Body of pancreas (tissue), 4 donors: ENCODE data around the gene CDX2.

Experiments
- CTCF ChIP-seq, 7 experiments: fragments of 450-650 bp in 4 of 7; fragments of 200-600 bp in 3 of 7; sonication (generic) in 3 of 7; IDR thresholded peaks; one replicate each; pipeline ENCODE4 v1.5.1; 2016 to 2019; ENCODE audit warnings: antibody characterized with exemption in 7 of 7
- POLR2A ChIP-seq, 3 donors: fragments of 450-650 bp; IDR thresholded peaks; one replicate each; pipeline ENCODE4 v1.6.1; 2016; ENCODE audit warnings: antibody characterized with exemption in 3 of 3, mild to moderate bottlenecking in 2 of 3

- TF ChIP-seq CTCF (IDR thresholded peaks at IDR 0.05) = no peak
- no peak for TF ChIP-seq POLR2A (IDR thresholded peaks at IDR 0.05)
Observed at GRCh38 chr13:27973961-27974662, 5.0 kb upstream of the CDX2 start.
